HAP-1 (cell line): ENCODE measurements around the gene NTM.

Experiments used
- DNase-seq, 2 experiments: peaks; one replicate each; pipeline ENCODE4 v3.0.0-alpha.2; 2016 to 2020; ENCODE audit warnings: low spot score in 2 of 2
- H3K27me3 ChIP-seq: fragments of 250-450 bp; sonication (Bioruptor Pico); 2 replicates; pipeline ENCODE4 v1.5.1; 2020; ENCODE audit warnings: low read depth, mild to moderate bottlenecking, moderate library complexity
- H3K36me3 ChIP-seq: fragments of 250-450 bp; sonication (Bioruptor Pico); replicated peaks from 2 replicates; pipeline ENCODE4 v1.5.1; 2020; ENCODE audit warnings: mild to moderate bottlenecking
- H3K4me1 ChIP-seq: fragments of 250-450 bp; sonication (Bioruptor Pico); 2 replicates; pipeline ENCODE4 v1.5.1; 2020; ENCODE audit warnings: mild to moderate bottlenecking
- H3K4me3 ChIP-seq: fragments of 250-450 bp; sonication (Bioruptor Pico); 2 replicates; pipeline ENCODE4 v1.5.1; 2020; ENCODE audit warnings: mild to moderate bottlenecking, moderate library complexity
- H3K9me3 ChIP-seq: fragments of 250-450 bp; sonication (Bioruptor Pico); 2 replicates; pipeline ENCODE4 v1.5.1; 2020; ENCODE audit warnings: mild to moderate bottlenecking, moderate library complexity
- in situ Hi-C: fragments of 300-500 bp; cut with MboI; formaldehyde crosslinking; loops from 3 replicates; pipeline ENCODE4 v1.14.3; 2020; ENCODE audit warnings: low sequenced_read_pairs, inconsistent platforms, mixed read lengths

NTM gene

GRCh38 chr11:131962818-131963217 lies 592.4 kb downstream of the NTM start:
- in situ Hi-C loops: no loop called here

GRCh38 chr11:131964698-131965483 lies 594.5 kb downstream of the NTM start:
- in situ Hi-C loops: no loop called here
- no peak for DNase-seq

More at GRCh38 chr11:131962818-131963217, 592.4 kb downstream of the NTM start:
- no peaks in the 10 kb centered on the region for H3K27me3 ChIP-seq
- H3K4me1 ChIP-seq: no peaks in the 10 kb centered on the region
- no peak overlapping the region for H3K4me3 ChIP-seq
- DNase-seq: no peak
- no peaks in the 10 kb centered on the region for H3K9me3 ChIP-seq
- no peaks in the 10 kb centered on the region for H3K36me3 ChIP-seq

DNA sequence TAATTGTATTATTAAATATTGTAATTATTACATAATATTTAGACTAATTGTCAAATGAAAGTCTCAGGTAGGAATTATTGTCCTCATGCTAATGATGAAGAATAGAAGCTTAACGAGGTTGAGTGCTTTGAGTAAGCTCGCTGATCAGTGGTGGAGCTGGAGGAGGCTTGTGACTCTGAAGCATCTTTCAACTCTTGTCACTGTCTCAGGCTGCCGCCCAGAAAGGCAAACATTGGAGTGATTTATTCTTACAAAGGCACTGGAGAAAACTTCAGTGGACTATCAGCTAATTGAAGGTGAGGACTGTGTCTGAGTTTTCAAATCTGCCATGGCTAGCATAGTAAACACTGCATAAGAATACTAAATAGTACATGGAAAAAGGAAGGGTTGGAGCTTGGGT lies 595.1 kb downstream of the NTM start:
- H3K27me3 ChIP-seq: no peaks in the 10 kb centered on the region
- no peaks in the 10 kb centered on the region for H3K9me3 ChIP-seq
- DNase-seq: no peak
- in situ Hi-C loops: no loop called here
- no peak overlapping the region for H3K4me3 ChIP-seq
- no peaks in the 10 kb centered on the region for H3K4me1 ChIP-seq
- no peaks in the 10 kb centered on the region for H3K36me3 ChIP-seq

More at GRCh38 chr11:131964698-131965483, 594.5 kb downstream of the NTM start:
- H3K27me3 ChIP-seq: no peaks in the 10 kb centered on the region
- H3K36me3 ChIP-seq: no peaks in the 10 kb centered on the region
- H3K9me3 ChIP-seq: no peaks in the 10 kb centered on the region
- no peak overlapping the region for H3K4me3 ChIP-seq
- no peaks in the 10 kb centered on the region for H3K4me1 ChIP-seq

DNA sequence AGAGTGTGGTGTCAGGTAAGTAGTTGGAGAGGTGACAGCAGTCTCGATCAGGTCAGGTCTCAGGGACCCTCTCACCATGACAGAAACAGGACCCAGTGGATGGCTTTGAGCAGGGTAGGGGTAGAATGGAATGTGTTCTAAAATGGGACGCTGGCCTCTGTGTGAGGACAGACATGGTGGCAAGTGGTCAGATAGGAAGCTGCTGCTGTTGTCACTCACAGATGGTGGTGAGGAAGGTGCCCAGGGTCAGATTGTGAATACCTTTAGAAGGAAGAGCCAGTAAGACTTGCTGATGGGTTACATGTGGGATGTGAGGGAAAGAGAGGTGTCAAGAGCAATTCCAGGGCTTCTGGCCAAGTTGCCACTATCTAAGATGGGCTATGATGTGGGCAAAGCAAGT lies 596.3 kb downstream of the NTM start:
- Histone ChIP-seq H3K4me1 (no peaks in the 10 kb centered on the region), H3K27me3 (no peaks in the 10 kb centered on the region), H3K9me3 (no peaks in the 10 kb centered on the region), H3K36me3 (no peaks in the 10 kb centered on the region), H3K4me3 (no peak overlapping the region)
- in situ Hi-C loops: no loop called here
- no peak for DNase-seq

DNA sequence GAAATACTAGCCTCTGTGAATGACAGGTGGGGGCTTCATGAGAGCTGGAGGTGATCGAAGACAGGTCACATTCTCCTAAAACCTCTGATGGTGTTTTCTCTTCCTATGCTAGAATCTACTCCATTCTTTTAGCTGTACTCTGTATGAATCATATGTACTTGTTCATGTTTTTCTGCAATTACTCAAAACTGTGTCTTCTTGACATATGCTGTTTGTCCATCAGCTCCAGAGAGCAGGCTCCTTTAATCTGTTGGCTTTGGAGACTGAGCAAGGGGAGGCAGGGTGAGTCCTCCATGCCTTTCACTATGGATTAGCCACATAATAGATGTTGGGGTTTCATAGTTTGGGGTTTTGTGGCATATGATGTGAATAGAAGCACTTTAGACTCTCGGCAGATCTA lies 598.8 kb downstream of the NTM start:
- in situ Hi-C loops: no loop called here
- Histone ChIP-seq H3K9me3 (no peaks in the 10 kb centered on the region), H3K27me3 (no peaks in the 10 kb centered on the region), H3K4me1 (no peaks in the 10 kb centered on the region), H3K36me3 (no peaks in the 10 kb centered on the region), H3K4me3 (no peak overlapping the region)
- DNase-seq: no peak

DNA sequence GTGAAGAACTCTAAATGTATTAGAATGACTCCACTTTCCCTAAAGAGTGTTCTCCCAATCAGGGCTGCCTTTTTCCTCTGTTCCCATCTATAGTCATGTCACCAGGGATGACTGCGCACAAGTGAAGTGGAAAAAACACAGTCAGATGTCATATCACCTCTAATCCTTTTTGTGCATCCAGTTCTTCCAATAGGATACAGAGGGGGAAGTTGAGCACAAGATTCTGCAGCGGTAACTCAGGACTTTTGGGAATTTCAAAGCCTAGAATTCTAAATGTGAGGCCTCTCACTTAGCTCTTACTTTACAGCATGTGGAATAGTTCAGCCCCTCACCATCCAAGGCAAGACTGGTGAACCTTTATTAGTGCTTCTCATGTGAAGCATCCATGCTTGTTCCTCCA lies 602.6 kb downstream of the NTM start:
- Histone ChIP-seq H3K9me3 (no peaks in the 10 kb centered on the region), H3K4me1 (no peaks in the 10 kb centered on the region), H3K27me3 (no peaks in the 10 kb centered on the region), H3K4me3 (no peak overlapping the region), H3K36me3 (no peaks in the 10 kb centered on the region)
- in situ Hi-C loops: no loop called here
- DNase-seq: no peak

- DNase-seq: no peak
- no peak overlapping the region for H3K4me3 ChIP-seq
- in situ Hi-C loops: no loop called here
- H3K36me3 ChIP-seq: no peaks in the 10 kb centered on the region
- no peaks in the 10 kb centered on the region for H3K27me3 ChIP-seq
- H3K4me1 ChIP-seq: no peaks in the 10 kb centered on the region
- H3K9me3 ChIP-seq: no peaks in the 10 kb centered on the region
Observed at GRCh38 chr11:131975619-131976018, 605.2 kb downstream of the NTM start.

GRCh38 chr11:131976021-131976420 lies 605.6 kb downstream of the NTM start:
- Histone ChIP-seq H3K4me3 (no peak overlapping the region), H3K9me3 (no peaks in the 10 kb centered on the region), H3K4me1 (no peaks in the 10 kb centered on the region), H3K36me3 (no peaks in the 10 kb centered on the region), H3K27me3 (no peaks in the 10 kb centered on the region)
- in situ Hi-C loops: no loop called here
- no peak for DNase-seq

DNA sequence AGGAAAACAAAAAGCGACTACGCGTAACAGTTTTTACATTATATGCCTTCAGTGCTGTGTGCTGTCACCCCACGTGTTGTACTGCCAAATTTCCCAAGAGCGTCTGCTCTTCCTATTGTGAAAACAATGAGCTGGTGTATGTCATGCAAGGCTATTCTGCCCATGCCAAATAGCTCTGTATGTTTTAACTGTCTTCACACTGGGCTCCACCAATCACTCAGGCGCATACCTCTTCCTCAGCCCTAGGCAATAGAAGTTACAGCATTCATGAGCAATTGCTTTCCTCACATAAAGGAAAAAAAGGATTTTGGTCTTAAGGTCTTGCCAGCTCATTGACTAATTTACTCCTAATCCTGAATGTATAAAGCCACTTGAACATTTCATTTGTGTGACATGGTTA lies 606.8 kb downstream of the NTM start:
- in situ Hi-C loops: no loop called here
- no peak for DNase-seq
- H3K4me1 ChIP-seq: no peaks in the 10 kb centered on the region
- no peak overlapping the region for H3K4me3 ChIP-seq
- no peaks in the 10 kb centered on the region for H3K36me3 ChIP-seq
- no peaks in the 10 kb centered on the region for H3K9me3 ChIP-seq
- H3K27me3 ChIP-seq: no peaks in the 10 kb centered on the region

- H3K4me3 ChIP-seq: no peak overlapping the region
- in situ Hi-C loops: no loop called here
- no peaks in the 10 kb centered on the region for H3K36me3 ChIP-seq
- no peaks in the 10 kb centered on the region for H3K9me3 ChIP-seq
- no peaks in the 10 kb centered on the region for H3K4me1 ChIP-seq
- DNase-seq: no peak
- H3K27me3 ChIP-seq: no peaks in the 10 kb centered on the region
Observed at GRCh38 chr11:131977854-131978253, 607.4 kb downstream of the NTM start.

GRCh38 chr11:131978351-131978750 lies 607.9 kb downstream of the NTM start:
- Histone ChIP-seq H3K9me3 (no peaks in the 10 kb centered on the region), H3K4me1 (no peaks in the 10 kb centered on the region), H3K36me3 (no peaks in the 10 kb centered on the region), H3K27me3 (no peaks in the 10 kb centered on the region), H3K4me3 (no peak overlapping the region)
- in situ Hi-C loops: no loop called here
- no peak for DNase-seq

DNA sequence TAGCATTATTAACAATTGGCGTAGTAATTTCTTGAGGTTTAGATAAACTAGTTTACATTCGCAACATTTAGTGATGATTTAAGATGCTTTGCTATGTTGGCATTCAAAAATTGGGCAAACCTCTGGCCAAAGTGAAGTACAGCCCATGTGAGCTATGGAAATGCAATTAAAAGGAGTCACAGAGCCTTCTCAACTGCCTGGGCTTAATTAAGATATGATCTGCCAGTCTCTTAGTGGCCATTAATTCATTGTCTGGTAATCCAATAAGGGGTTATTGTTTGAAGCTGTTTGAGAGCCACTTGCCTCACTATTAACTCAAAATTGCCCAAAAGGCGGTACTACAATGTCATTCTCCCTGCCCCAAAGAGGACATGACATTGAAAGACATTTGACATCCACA lies 608.9 kb downstream of the NTM start:
- Histone ChIP-seq H3K27me3 (no peaks in the 10 kb centered on the region), H3K4me3 (no peak overlapping the region), H3K36me3 (no peaks in the 10 kb centered on the region), H3K4me1 (no peaks in the 10 kb centered on the region), H3K9me3 (no peaks in the 10 kb centered on the region)
- in situ Hi-C loops: no loop called here
- DNase-seq: no peak

DNA sequence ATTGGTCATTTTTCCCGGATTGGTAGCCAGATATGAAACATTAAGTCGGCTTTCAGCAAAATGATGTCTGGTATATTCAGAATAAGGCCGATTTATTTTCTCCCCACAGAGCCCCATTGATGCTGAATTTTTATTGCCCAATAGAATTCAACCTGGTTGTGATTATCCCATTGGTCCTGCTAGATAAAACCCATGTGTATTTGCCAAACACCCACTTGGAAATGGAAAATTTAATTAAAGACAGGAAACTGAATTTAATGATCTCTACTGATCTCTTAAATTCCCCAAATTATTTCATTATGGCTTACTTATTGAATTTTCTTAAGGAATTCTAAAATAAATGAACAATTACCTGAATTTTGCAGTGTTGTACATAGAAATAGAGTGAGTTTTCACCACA lies 609.8 kb downstream of the NTM start:
- no peaks in the 10 kb centered on the region for H3K36me3 ChIP-seq
- DNase-seq: no peak
- no peak overlapping the region for H3K4me3 ChIP-seq
- in situ Hi-C loops: no loop called here
- no peaks in the 10 kb centered on the region for H3K27me3 ChIP-seq
- no peaks in the 10 kb centered on the region for H3K4me1 ChIP-seq
- no peaks in the 10 kb centered on the region for H3K9me3 ChIP-seq

GRCh38 chr11:131980888-131981668 lies 610.7 kb downstream of the NTM start:
- H3K36me3 ChIP-seq: no peaks in the 10 kb centered on the region
- DNase-seq: no peak
- no peaks in the 10 kb centered on the region for H3K4me1 ChIP-seq
- in situ Hi-C loops: no loop called here
- H3K4me3 ChIP-seq: no peak overlapping the region
- H3K27me3 ChIP-seq: no peaks in the 10 kb centered on the region
- no peaks in the 10 kb centered on the region for H3K9me3 ChIP-seq
